ENCODE measurements around the gene RBFOX2.

Gene RBFOX2

DNA sequence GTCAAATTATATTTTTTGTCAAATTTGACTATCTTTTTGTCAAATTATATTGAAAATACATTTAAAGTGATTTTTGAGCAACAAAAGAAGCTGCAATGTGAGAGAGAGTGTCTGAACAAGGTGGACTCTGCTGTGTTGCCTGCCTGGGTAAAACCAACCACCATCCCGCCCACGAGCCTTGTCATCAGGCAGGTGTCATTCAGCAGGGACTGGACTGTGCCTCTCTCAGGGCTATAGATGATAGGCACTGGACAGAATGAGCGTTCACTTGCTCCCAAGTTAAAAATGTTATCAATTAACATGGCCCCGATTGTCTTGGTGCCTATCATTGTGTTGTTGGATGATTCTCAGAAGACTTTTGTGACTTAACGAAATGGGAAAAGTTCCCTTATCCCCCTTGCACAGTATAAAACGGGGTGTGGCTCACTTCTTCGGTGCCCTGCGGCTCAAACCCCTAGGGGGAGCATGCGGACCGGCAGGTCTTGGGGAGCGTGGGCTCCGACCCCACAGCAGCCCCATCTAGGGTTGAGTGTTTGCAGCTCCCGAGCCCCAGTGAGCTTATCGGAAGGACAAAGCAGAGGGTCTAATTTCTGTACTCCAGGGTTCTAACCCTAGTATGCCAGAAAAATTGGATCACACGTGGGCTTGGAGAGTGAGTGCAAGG is 309.3 kb downstream of the RBFOX2 start:
- H3K4me3 ChIP-seq (ENCODE audit: low read length) = no peak overlapping the region
- TF ChIP-seq, protein P1, sequence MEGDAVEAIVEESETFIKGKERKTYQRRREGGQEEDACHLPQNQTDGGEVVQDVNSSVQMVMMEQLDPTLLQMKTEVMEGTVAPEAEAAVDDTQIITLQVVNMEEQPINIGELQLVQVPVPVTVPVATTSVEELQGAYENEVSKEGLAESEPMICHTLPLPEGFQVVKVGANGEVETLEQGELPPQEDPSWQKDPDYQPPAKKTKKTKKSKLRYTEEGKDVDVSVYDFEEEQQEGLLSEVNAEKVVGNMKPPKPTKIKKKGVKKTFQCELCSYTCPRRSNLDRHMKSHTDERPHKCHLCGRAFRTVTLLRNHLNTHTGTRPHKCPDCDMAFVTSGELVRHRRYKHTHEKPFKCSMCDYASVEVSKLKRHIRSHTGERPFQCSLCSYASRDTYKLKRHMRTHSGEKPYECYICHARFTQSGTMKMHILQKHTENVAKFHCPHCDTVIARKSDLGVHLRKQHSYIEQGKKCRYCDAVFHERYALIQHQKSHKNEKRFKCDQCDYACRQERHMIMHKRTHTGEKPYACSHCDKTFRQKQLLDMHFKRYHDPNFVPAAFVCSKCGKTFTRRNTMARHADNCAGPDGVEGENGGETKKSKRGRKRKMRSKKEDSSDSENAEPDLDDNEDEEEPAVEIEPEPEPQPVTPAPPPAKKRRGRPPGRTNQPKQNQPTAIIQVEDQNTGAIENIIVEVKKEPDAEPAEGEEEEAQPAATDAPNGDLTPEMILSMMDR (conservative IDR thresholded peaks at IDR 0.05; ENCODE audit: low read depth, low read length) = peak; percentile 17
- DNase-seq (ENCODE audit: low read depth) = no peak

DNA sequence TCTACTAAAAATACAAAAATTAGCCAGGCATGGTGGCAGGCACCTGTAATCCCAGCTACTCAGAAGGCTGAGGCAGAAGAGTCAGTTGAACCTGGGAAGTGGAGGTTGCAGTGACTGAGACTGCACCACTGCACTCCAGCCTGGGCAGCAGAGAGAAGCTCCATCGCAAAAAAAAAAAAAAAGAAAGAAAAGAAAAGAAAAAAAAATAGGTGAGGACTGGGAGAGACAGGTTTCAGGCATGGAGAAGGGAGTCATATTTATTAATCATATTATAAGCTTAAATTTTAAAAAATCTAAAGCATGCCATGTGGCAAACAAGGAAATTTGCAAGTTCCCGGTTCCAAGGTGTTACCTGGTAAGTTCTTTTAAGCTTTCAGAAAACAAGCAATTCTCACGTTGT is 311.1 kb downstream of the RBFOX2 start, which contains the start of gene APOL5:
APOL5 (plus strand) TSS at position 301 of the 400 bp plus-strand sequence; CDS start at position 301, 0 bp downstream.
- no peak within 1 kb of the TSS for H3K4me3 ChIP-seq (ENCODE audit: low read length)
- DNase-seq (ENCODE audit: low read depth) = no peak
- TF ChIP-seq, protein P1 (conservative IDR thresholded peaks at IDR 0.05; ENCODE audit: low read depth, low read length) = no peak

DNA sequence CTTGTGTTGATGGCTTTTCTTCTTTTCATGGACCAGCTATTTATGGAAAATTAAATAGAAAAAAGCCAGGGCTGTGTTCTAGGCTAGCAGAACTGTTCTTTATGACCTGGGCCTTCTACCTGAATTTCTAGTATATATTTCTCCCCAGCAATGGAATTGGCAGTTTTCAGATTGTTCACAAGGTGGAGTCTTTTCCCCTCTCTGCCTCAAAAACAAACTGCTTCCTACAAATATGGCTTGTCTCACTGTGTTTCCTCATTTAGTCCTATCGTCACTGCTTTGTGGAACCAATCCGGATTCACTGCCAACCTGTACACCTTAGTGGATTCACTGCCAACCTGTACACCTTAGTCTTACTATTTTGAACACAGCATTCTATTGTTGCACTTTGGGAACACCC is 316.0 kb downstream of the RBFOX2 start:
- no peak for DNase-seq (ENCODE audit: low read depth)
- TF ChIP-seq, protein P1 (conservative IDR thresholded peaks at IDR 0.05; ENCODE audit: low read depth, low read length) = no peak

DNA sequence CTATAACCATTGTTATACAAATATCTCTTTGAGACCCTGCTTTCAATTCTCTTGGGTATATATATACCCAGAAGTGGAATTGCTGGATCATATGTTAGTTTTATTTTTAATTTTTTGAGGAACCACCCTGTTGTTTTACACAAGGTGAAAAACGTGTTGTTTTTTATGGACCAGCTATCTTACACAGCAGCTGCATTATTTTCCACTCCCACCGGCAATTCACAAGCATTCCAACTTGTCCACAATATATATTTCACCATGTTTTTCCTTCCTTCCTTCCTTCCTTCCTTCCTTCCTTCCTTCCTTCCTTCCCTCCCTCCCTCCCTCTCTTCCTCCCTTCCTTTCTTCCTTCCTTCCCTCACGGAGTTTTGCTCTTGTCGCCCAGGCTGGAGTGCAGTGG is 317.3 kb downstream of the RBFOX2 start:
- H3K4me3 ChIP-seq (ENCODE audit: low read length) = no peak overlapping the region

More for the DNA sequence above, 316.0 kb downstream of the RBFOX2 start:
- H3K4me3 ChIP-seq (ENCODE audit: low read length) = no peak overlapping the region

DNA sequence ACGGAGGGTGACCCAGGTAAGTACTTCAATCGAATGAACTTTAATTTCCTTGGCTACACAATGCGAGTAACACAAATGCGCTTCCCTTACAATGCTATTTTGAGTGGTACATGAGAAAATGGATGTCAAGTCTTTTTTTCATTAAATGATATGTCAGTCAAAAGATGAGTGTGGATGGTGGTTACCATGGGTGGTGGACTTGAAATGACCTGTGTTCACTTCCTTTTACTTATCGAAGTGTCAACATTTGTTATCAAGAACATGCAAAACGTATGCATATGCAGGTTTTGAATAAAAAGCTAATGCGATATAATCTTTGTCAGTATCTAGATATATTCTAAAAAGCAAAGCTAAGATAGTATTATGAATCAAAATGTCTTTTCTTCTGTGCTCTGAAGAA is 319.7 kb downstream of the RBFOX2 start:
- TF ChIP-seq, protein P1 (conservative IDR thresholded peaks at IDR 0.05; ENCODE audit: low read depth, low read length) = no peak
- DNase-seq (ENCODE audit: low read depth) = no peak
- H3K4me3 ChIP-seq (ENCODE audit: low read length) = no peak overlapping the region

More for the DNA sequence above, 317.3 kb downstream of the RBFOX2 start:
- TF ChIP-seq, protein P1 (conservative IDR thresholded peaks at IDR 0.05; ENCODE audit: low read depth, low read length) = no peak
- no peak for DNase-seq (ENCODE audit: low read depth)

DNA sequence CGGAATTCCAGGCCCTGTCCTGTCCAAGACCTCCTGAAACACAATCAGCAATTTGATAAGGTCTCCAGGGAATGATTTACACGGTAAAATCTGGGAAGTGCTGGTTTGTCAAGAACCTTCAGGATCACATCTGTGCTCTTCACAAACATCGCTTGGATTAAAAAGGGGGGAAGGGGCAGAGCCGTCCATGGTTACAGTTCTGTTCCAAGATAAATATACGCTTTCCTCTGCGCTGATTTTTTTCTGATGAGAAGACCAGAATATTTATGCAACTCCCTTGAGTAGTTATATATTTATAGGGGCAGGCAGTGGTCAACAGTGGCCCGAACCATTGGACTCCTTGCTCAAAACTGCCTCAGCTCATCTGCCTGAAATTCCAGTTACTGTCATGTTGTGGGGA is 320.2 kb downstream of the RBFOX2 start:
- no peak overlapping the region for H3K4me3 ChIP-seq (ENCODE audit: low read length)
- no peak for DNase-seq (ENCODE audit: low read depth)
- TF ChIP-seq, protein P1 (conservative IDR thresholded peaks at IDR 0.05; ENCODE audit: low read depth, low read length) = no peak

DNA sequence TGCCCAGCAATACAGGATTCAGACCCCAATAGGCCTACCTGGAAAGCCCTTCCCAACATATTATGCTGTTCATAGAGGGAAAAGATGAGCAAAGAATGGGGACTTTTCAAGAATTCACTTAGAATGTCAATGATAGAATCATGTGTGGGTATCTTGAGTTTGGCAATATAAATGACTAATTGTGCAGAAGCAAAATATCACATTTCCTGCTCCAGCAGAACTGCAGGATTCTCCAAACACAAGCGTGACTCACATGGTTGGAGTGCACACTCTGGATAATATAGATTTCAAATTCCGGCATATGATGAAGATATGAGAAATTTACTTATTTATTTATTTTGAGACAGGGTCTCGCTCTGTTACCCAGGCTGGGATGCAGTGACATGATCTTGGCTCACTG is 323.5 kb downstream of the RBFOX2 start:
- no peak overlapping the region for H3K4me3 ChIP-seq (ENCODE audit: low read length)
- DNase-seq (ENCODE audit: low read depth) = no peak
- TF ChIP-seq, protein P1 (conservative IDR thresholded peaks at IDR 0.05; ENCODE audit: low read depth, low read length) = no peak

Measured in retinal pigment epithelial cell (primary cell).